HG02642 (cell line): ENCODE data around the gene SORCS1.
A peak's percentile ranks its signal among the peaks of the same experiment; 100 is the strongest.

ENCODE experiments used
- ATAC-seq: cut with Tn5 transposase; IDR thresholded peaks from one replicate; pipeline ENCODE4 v1.9.1; 2021; ENCODE audit warnings: mild to moderate bottlenecking; ENCODE audit not compliant: unreplicated experiment, poor library complexity

Gene SORCS1

GRCh38 chr10:106836933-106837663 is 327.4 kb downstream of the SORCS1 start:
- peak; percentile 95 for ATAC-seq

DNA sequence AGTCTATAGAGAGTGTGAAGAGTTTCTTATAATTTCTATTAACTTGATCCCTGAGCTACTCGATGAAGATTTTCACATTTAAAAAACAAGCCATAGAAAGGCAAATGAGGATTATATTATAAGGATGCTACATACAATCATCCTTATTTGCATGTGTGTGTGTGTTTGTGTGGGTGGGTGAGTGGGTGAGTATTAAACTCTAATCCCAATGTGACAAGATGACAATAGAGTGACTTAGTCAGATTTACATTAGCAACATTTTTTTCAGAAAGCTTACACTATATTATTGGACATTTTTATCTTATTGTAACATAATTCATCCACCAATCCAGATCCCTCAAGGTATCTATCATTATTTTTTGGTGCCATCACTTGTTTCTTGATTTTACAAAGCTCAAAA is 331.7 kb downstream of the SORCS1 start:
- ATAC-seq: no peak

DNA sequence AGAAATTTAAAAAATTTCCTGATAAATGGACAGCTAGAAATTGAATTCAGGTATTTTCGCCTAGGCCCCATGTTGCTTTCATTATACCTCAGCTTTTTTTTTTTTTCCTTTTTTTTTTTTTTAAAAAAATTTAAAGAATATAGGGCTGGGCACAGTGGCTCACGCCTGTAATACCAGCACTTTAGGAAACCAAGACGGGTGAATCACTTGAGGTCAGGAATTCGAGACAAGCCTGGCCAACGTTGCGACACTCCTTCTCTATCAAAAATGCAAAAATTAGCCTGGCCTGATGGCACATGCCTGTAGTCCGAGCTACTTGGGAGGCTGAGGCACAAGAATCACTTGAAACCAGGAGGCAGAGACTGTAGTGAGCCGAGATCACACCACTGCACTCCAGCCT is 334.0 kb downstream of the SORCS1 start:
- no peak for ATAC-seq

DNA sequence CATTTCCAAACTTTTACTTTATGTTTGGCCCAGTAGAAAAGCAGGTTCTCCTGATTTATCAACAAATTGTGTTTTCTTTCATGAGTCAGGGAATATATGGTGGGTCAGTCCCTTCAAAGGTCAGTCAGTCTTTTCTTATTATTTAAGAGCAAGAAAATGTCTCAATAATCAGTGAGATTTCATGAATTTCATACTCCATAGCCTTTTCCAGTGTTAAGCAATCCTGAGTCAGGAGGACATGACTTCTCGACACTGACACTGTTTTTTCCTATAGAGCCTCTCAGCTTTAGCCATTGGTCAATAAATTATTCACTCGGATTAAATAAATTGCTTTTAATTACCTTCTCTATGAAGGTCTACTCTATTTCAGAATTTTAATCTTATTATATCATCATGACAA is 334.5 kb downstream of the SORCS1 start:
- no peak for ATAC-seq

DNA sequence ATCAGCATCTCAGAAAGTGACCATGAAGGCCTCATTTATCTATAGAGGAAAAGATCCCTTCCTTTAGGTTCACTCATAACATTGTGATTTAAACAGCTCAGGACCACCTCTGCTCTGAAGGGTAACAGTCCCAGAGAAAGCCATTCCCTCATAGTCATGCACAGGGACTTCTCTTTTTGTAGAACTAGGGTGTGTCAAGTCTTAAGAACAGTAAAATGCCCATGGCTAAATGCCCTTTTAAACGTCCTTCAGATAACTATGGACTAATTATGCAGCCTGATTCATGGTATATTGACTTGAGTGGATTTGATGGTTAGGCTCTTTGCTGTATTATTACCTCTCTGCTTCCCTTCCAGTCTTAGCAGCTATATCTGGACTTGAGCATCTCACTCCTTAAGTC is 337.8 kb downstream of the SORCS1 start:
- no peak for ATAC-seq

DNA sequence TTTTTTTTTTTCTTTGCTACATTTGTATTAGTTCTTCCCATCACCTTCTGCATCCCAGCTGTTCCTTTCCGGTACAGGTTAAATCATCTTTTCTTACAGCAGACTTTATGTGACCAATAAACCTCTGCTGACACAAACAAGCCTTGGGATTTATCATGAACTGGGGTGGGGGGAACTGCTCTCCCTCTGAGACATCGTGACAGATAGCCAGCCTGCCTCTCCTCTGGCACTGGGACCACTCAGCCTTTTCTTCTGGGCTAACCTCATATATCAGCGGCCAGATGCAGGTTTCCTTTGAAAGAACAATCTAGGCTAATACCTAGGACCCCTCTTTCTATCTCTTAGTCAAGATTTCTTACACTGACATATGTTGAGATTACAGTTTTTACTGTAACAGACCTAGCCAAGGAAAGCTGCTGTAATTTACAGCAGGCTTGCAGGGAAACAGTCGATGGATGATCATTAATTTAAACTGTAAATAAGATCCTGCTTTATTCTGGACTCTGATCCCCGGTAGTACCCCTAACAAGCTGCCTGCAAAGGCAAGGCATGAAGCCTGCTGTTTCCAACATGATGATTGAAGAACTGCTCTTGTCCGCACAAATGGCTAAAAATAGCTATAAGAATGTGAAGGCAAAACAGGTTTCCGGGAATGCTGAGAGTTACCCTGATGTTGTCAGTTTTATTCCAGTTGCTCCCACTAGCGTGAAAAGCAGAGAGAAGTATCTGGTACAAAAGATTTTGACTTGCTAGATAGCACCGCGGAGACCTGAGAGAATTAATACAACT is 338.7 kb downstream of the SORCS1 start:
- ATAC-seq: no peak

GRCh38 chr10:106820579-106820978 is 343.9 kb downstream of the SORCS1 start:
- no peak for ATAC-seq

- ATAC-seq: no peak
Measured at GRCh38 chr10:106819490-106819889, 345.0 kb downstream of the SORCS1 start.

DNA sequence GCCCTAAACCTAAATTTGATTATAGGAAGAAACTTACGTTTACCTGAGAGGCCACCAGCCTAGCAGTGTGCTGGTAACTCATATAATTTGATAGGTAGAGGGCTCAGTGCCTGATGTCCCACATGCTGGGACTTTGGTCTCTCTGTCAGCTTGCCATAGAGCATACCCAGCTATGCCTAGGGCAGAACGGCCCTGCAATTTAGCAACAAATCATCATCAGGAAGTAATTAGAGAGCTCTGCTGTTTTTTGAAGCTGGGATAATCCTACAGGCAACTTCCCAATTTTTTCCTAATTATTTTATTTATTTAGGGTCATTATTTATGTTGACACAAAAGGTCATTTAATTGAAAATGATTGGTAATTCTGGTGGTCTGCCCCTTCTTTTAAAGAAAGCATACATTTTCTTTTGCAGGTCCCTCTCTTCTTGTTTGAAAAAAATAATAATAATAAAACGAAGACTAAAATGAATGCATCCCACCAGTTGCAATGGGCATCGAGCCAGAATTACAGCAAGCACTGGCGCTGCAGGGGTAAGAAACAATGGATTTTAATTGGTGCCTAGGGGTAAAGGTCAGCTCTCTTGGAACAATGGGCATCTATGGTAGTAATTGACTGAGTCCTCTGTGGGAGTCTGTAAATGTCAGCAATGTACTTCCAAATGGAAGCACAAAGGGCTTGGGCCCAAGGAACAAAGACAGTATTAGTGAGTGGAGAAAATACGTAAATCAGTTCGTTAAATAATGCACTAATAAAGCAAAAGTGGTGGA is 348.0 kb downstream of the SORCS1 start:
- no peak for ATAC-seq

DNA sequence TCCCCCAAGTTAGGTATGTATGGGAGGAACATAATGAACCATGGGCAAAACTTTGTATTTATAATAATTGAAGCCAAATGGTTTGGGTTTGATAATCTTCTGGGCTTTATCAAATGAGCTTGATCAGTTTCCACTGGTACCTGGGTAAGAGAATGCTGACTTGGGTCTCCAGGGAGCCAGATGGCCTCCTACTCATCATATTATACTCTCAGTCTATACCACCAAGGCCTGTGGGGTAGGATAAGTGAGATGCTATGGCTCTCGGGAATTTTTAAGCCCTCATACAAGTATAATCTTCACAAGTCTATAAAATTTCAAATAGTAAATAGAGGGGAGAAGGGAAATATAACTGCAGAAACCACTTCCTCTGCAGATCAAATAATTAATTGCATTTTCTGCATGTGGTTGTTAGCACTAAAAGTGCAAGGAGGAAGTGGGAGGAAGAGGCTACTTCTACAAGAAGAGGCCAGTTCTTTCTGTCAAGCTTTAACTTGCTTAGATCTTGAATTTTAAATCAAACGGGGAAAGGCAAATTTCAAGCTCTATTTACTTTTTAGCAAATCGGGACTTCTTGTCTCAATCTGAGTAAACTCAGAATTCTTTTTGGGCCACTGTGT is 349.0 kb downstream of the SORCS1 start:
- ATAC-seq: no peak

DNA sequence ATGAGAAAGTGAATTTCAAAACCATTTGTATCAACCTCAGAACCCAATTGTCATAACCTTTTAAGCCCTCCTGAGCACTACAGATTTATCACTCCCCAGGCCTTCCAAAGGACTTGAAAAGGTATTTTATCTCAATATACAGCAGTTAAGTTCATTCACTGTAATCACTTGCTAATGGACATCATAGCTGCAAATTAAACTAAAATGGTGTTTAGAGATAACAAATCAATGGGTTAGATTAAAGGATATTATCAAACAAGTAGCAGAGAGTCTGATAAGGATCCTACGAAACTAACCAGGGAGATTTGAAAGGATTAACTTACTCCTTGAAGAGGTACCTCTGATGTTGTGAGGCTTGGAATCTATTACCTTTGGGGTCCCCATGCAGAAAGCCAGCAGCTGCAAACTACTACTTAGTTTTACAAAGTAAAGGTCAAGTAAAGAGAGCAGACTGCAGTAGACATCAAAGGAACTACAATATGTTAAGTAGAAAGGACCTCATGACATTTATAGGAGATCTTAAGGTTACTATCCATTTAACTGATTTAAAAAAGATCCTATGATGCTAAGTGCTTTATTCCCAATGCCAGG is 359.4 kb downstream of the SORCS1 start:
- ATAC-seq: no peak

DNA sequence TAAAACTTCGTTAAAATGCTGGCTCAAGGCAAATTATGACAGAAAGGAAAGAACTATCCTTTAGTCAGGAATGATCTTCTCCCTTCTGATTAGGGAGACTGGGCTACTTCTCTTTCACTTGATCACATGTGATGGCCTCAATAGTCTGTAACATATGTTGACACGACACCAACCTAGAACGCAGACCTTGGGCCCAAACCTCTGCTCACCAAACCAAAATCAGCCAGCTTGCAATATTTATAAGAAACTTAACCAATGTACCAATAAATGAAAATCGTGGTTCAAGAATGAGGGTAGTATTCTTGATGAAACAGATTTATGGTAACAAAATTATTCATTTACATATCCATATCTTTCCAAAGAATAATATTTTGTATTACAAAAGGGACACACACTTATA is 361.6 kb downstream of the SORCS1 start:
- ATAC-seq: no peak

GRCh38 chr10:106799776-106800175 is 364.7 kb downstream of the SORCS1 start:
- no peak for ATAC-seq

GRCh38 chr10:106795619-106796018 is 368.9 kb downstream of the SORCS1 start:
- peak; percentile 98 for ATAC-seq

DNA sequence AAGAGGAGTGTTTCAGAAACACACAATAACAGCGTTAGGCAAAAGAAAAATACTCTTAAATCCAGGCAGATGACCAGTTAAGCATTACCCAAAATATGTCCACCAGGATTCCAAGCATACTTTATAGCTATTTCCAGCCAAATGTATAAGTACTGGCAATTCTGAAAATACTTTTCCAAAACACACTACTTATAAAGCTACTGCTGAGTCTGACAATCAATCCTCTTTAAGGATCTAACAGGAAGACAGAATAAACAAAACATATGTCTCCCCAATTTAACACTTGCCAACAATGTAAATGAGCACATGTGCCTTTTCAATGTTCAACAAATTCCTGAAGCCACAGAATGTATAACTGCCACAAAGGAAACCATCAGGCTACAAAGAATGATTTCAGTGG is 370.9 kb downstream of the SORCS1 start:
- ATAC-seq: no peak

- no peak for ATAC-seq
Measured at GRCh38 chr10:106789623-106790022, 374.9 kb downstream of the SORCS1 start.

DNA sequence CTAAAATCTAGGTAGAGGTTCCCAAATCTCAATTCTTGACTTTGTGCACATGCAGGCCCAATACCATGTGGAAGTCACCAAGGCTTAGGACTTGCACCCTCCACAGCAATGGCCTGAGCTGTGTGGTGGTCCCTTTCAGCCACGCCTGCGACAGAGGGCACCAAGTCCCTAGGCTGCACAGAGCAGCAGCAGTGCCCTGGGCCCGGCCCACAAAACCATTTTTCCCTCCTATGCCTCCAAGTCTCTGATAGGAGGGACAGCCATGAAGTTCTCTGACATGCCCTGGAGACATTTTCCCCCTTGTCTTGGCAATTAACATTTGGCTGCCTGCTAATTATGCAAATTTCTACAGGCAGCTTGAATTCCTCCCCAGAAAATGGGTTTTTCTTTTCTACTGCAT is 375.5 kb downstream of the SORCS1 start:
- ATAC-seq: no peak

- ATAC-seq: no peak
Measured at GRCh38 chr10:106785528-106785927, 379.0 kb downstream of the SORCS1 start.

GRCh38 chr10:106780632-106781031 is 383.9 kb downstream of the SORCS1 start:
- no peak for ATAC-seq

GRCh38 chr10:106777841-106778240 is 386.7 kb downstream of the SORCS1 start:
- no peak for ATAC-seq
